HG02623 (cell line): ENCODE results near the gene ZSCAN26.
"Not testable (repeated sequence)": the region's sequence is repeated elsewhere in the genome, so short reads cannot be mapped to it uniquely, and the experiment has no call there.

Source experiments
- ATAC-seq: cut with Tn5 transposase; IDR thresholded peaks from one replicate; pipeline ENCODE4 v1.9.1; 2021; ENCODE audit warnings: moderate library complexity; ENCODE audit not compliant: unreplicated experiment

The ZSCAN26 gene

DNA sequence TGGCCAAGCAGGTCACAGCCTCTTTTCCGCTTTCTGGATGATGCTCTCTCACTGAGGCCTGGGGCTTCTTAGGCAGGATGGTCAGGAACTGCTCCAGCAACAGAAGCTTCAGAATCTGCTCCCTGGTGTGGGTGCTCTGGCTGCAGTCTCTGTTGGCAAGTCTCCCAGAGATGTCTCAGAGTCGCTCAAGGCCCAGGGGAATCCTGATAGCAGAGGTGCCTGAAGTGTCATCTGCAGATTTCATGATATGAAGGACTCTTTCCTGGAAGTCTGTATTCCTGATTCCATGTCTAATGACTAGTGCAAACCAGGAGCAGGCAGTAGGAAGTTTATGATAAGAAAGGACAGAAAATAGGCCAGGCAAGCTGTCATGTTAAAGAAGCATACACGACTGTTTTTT is 48.7 kb downstream of the ZSCAN26 start:
- ATAC-seq: no peak

DNA sequence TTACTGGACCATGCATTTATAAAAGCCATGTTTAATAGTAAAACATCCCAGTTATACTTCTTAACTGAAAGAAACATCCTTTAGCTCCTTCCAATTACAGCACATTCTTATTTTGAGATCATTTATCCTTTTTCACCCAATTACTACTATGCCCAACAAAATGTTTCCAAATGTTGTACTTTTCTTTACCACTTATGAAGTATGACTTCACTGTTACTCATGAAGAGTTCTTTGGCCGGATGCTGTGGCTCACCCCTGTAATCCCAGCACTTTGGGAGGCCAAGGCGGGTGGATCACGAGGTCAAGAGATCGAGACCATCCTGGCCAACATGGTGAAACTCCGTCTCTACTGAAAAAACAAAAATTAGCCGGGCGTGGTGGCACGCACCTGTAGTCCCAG is 50.9 kb downstream of the ZSCAN26 start:
- ATAC-seq: not testable (repeated sequence)

DNA sequence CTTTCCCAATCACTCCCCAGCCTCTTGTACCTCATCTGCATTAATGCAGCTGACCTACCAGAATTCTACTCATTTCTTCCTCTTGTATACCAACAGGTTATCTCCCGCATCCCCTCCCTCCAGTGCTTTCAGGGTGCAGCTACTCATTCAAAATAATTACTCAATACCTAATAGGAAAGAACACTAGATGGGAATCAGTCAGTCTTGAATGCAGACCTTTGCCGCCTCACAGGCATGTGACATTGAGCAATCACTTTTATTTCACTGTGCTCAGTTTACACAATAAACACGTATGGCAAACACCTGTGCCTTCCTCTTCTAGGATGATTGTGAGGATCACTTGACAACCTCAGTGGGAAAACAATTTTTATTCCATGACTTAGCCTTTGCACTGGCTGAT is 55.7 kb downstream of the ZSCAN26 start:
- no peak for ATAC-seq

DNA sequence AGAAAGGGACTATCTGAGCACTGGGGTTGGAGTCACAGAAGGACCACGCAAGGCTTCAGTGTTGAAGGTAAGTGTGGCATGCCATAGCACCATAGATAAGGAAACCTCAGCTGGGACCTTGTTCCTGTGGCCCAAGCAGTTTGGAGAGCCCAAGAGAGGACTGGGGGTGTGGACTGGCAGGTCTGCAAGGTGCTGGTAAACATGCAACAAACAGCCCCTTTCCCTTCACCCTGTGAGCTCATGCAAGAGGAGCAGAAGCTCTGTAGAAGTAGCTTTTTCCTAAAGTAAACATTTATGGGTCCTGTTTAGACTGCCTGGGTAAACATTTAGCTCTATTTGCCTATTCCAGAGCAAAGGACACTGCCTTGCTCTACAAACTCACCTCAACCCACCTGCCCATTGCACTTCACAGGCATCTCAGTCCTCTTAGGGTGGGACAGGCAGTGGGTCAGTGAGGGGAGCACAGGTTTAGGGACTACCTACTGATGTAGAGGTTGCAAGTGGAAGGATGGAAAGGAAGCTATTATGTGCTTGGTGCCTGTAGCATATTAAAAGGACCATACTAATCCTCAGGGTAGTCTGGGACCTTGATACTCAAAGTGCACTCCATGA is 57.0 kb downstream of the ZSCAN26 start:
- ATAC-seq: no peak

DNA sequence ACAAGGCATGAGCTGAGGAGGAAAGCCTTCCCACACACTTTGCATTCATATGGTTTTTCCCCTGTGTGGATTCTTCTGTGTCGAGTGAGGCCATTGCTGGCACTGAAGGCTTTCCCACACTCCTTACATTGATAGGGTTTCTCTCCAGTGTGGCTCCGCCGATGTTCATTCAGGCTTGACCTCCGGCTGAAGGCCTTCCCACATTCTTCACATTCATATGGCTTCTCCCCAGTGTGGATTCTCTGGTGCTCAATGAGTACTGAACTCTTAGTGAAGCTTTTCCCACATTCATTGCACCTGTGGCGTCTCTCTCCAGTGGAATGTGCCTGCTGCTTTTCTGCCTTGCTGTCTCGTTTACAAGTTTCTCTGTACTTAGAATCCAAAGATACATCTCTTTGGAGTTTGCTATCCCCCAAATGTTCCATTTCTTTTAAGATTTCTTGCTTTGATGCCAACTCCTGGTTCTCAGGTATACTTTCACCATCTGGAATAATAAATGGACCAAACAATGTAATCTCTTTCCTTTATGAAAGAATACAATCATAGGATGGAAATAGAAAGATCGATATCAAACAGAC is 59.5 kb downstream of the ZSCAN26 start:
- ATAC-seq: no peak
